Measurements from ENCODE around the gene DNAJC19. TPM values are rescaled to one million over a fixed set of nuclear protein-coding genes. Genes with fewer than 3 reads are reported as not detected.
A peak's percentile ranks its signal among the peaks of the same experiment; 100 is the strongest.

DNAJC19 gene
- 37.6 and 38.1 TPM in 2 replicates for total RNA-seq
- long read RNA-seq, transcript DNAJC19-201 (6 exons, 1,454 nt) = major isoform, 94 of 129 reads
- long read RNA-seq, transcript DNAJC19-206 (3 exons, 1,133 nt) = minor isoform, 7 of 129 reads
- long read RNA-seq, transcript DNAJC19-202 (5 exons, 1,239 nt) = minor isoform, 17 of 129 reads
- long read RNA-seq, partial matches to known transcripts = 0 of 129 reads
- long read RNA-seq, other reads (novel, unspliced or antisense) = 3 of 129 reads

GRCh38 chr3:180989291-180990163, at the start of gene DNAJC19:
Gene DNAJC19 (minus strand): TSS chr3:180989736. CDS start chr3:180989602, 134 bp downstream.
- H3K4me1 Mint-ChIP-seq (ENCODE audit: unreplicated experiment) = peaks cover 17% of the 10 kb centered on the region
- H3K9me3 Mint-ChIP-seq (ENCODE audit: unreplicated experiment) = no peaks in the 10 kb centered on the region
- peak within 1 kb of the TSS; percentile 87 for H3K4me3 Mint-ChIP-seq (ENCODE audit: unreplicated experiment)
- peaks cover 20% of the 10 kb centered on the region for H3K27me3 Mint-ChIP-seq (ENCODE audit: unreplicated experiment)
- peaks cover 8% of the 10 kb centered on the region for H3K36me3 Mint-ChIP-seq (ENCODE audit: unreplicated experiment)
- DNase-seq (ENCODE audit: extremely low spot score, unreplicated experiment) = peak; percentile 95
- TF ChIP-seq CTCF (IDR thresholded peaks at IDR 0.05) = no peak
- H3K27ac Mint-ChIP-seq (ENCODE audit: unreplicated experiment) = peak within 1 kb of the TSS; percentile 90

- Mint-ChIP-seq H3K4me1 (ENCODE audit: unreplicated experiment) (no peaks in the 10 kb centered on the region), H3K4me3 (ENCODE audit: unreplicated experiment) (no peak overlapping the region), H3K9me3 (ENCODE audit: unreplicated experiment) (peaks cover 4% of the 10 kb centered on the region), H3K27me3 (ENCODE audit: unreplicated experiment) (no peaks in the 10 kb centered on the region), H3K27ac (ENCODE audit: unreplicated experiment) (no peak overlapping the region), H3K36me3 (ENCODE audit: unreplicated experiment) (no peaks in the 10 kb centered on the region)
- no peak for DNase-seq (ENCODE audit: extremely low spot score, unreplicated experiment)
- no peak for TF ChIP-seq CTCF (IDR thresholded peaks at IDR 0.05)
These were observed 41.4 kb upstream of the DNAJC19 start for GRCh38 chr3:181030948-181031347.

DNA sequence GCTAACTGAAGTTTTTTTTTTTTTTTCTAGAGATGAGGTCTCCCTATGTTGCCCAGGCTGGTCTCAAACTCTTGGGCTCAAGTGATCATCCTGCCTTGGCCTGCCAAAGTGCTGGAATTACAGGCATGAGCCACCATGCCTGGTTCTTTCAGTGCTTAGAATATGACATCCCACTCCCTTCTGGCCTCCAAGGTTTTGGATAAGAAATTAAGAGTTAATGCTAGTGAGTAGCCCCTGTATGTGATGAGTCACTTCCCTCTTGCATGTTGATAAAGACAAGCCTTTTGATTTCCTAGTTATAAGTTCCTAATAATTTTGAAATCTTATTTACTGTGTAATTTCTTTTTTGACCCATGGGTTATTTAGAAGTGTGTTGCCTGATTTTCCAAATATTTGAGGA, 35.7 kb upstream of the DNAJC19 start:
- Mint-ChIP-seq H3K27ac (ENCODE audit: unreplicated experiment) (no peak overlapping the region), H3K4me1 (ENCODE audit: unreplicated experiment) (no peaks in the 10 kb centered on the region), H3K9me3 (ENCODE audit: unreplicated experiment) (no peaks in the 10 kb centered on the region), H3K27me3 (ENCODE audit: unreplicated experiment) (no peaks in the 10 kb centered on the region), H3K4me3 (ENCODE audit: unreplicated experiment) (no peak overlapping the region), H3K36me3 (ENCODE audit: unreplicated experiment) (no peaks in the 10 kb centered on the region)
- DNase-seq (ENCODE audit: extremely low spot score, unreplicated experiment) = no peak
- no peak for TF ChIP-seq CTCF (IDR thresholded peaks at IDR 0.05)

GRCh38 chr3:181017690-181018089, 28.2 kb upstream of the DNAJC19 start:
- H3K4me1 Mint-ChIP-seq (ENCODE audit: unreplicated experiment) = no peaks in the 10 kb centered on the region
- no peak overlapping the region for H3K27ac Mint-ChIP-seq (ENCODE audit: unreplicated experiment)
- no peak for TF ChIP-seq CTCF (IDR thresholded peaks at IDR 0.05)
- DNase-seq (ENCODE audit: extremely low spot score, unreplicated experiment) = no peak
- peaks cover 10% of the 10 kb centered on the region for H3K9me3 Mint-ChIP-seq (ENCODE audit: unreplicated experiment)
- H3K4me3 Mint-ChIP-seq (ENCODE audit: unreplicated experiment) = no peak overlapping the region
- H3K36me3 Mint-ChIP-seq (ENCODE audit: unreplicated experiment) = no peaks in the 10 kb centered on the region
- no peaks in the 10 kb centered on the region for H3K27me3 Mint-ChIP-seq (ENCODE audit: unreplicated experiment)

GRCh38 chr3:181009225-181009624, 19.7 kb upstream of the DNAJC19 start:
- no peak for TF ChIP-seq CTCF (IDR thresholded peaks at IDR 0.05)
- DNase-seq (ENCODE audit: extremely low spot score, unreplicated experiment) = no peak
- Mint-ChIP-seq H3K9me3 (ENCODE audit: unreplicated experiment) (peaks cover 4% of the 10 kb centered on the region), H3K4me3 (ENCODE audit: unreplicated experiment) (no peak overlapping the region), H3K36me3 (ENCODE audit: unreplicated experiment) (no peaks in the 10 kb centered on the region), H3K27me3 (ENCODE audit: unreplicated experiment) (no peaks in the 10 kb centered on the region), H3K27ac (ENCODE audit: unreplicated experiment) (no peak overlapping the region), H3K4me1 (ENCODE audit: unreplicated experiment) (no peaks in the 10 kb centered on the region)

Data from osteocyte (in vitro differentiated cells).